Activated B cell treated with CpG ODN at 0.5 μM for 24 hours (primary cell): ENCODE results near the gene SLC25A12. TPM values are rescaled to one million over a fixed set of nuclear protein-coding genes. Genes with fewer than 3 reads are reported as not detected.

Experiments used
- ATAC-seq: fragments of 200-7000 bp; cut with Tn5 transposase; one replicate; pipeline ENCODE4 v1.10.0; 2021; ENCODE audit warnings: low read depth, mild to moderate bottlenecking, moderate library complexity
- CTCF ChIA-PET: fragments of 350-600 bp; sonication (Branson Sonifier 250); formaldehyde crosslinking; loops from one replicate; lab custom pipeline; 2021; ENCODE audit warnings: antibody characterized with exemption; lab: Charles Lee
- POLR2A ChIA-PET: fragments of 350-600 bp; sonication (Branson Sonifier 250); formaldehyde crosslinking; loops from one replicate; lab custom pipeline; 2021; ENCODE audit warnings: antibody characterized with exemption; lab: Charles Lee
- DNase-seq: peaks from one replicate; pipeline ENCODE4 v3.0.0; 2022
- H3K27ac Mint-ChIP-seq: one replicate; pipeline ENCODE4 v1.8.0; 2020; ENCODE audit warnings: mixed read lengths
- H3K27me3 Mint-ChIP-seq: one replicate; pipeline ENCODE4 v1.8.0; 2021; ENCODE audit warnings: mixed read lengths
- H3K36me3 Mint-ChIP-seq: one replicate; pipeline ENCODE4 v1.8.0; 2021; ENCODE audit warnings: low read depth, mixed read lengths
- H3K4me1 Mint-ChIP-seq: one replicate; pipeline ENCODE4 v1.8.0; 2021; ENCODE audit warnings: mixed read lengths
- H3K4me3 Mint-ChIP-seq: one replicate; pipeline ENCODE4 v1.8.0; 2020; ENCODE audit warnings: mild to moderate bottlenecking, mixed read lengths
- H3K9me3 Mint-ChIP-seq: one replicate; pipeline ENCODE4 v1.8.0; 2020; ENCODE audit warnings: mixed read lengths
- intact Hi-C: fragments of 100-400 bp; cut with micrococcal nuclease; formaldehyde crosslinking; loops from one replicate; pipeline ENCODE4 v1.15.1; 2024
- total RNA-seq: library from RNA; stranded (reverse); gene quantifications from 2 replicates; pipeline ENCODE4 v1.2.3, GENCODE V29; 2022
- TF ChIP-seq, protein P1 (sequence below): fragments of 200-600 bp; IDR thresholded peaks from one replicate; pipeline ENCODE4 v1.8.0; 2022; ENCODE audit warnings: antibody characterized with exemption, mild to moderate bottlenecking

The SLC25A12 gene
- total RNA-seq, 1 donor from 2014 or later: 22.2 TPM

DNA sequence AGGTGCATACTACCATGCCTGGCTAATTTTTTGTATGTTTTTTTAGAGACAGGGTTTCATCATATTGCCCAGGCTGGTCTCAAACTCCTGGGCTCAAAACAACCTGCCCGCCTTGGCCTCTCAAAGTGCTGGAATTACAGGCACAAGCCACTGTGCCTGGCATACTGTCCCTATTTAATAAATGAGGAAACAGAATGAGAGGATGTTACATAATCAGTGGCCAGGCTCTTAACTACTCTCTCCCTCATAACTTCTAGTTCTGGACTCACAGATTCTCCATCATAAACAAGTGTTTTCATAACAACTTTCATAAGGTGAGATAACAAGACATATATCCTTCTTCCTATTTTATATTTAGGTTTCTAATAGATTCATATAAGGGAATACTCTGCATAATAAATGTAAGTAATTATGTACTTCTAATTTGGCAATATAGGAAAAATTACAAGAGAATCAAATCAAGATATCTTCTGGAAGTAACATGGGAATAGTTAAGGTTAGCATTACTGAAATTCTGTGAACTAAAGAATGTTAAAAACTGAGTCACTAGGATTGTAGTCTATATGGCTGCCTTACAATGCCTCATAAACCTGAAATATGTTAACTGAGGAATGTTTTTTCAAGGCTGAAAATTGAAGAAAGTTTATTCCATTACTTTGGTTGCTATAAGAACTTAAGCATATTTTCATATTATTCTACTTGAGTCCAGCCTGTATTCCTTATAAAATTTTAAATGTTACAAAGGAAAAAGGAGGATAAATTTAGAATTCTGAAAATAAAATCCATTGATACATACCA lies 71.3 kb downstream of the SLC25A12 start:
- TF ChIP-seq, protein P1, sequence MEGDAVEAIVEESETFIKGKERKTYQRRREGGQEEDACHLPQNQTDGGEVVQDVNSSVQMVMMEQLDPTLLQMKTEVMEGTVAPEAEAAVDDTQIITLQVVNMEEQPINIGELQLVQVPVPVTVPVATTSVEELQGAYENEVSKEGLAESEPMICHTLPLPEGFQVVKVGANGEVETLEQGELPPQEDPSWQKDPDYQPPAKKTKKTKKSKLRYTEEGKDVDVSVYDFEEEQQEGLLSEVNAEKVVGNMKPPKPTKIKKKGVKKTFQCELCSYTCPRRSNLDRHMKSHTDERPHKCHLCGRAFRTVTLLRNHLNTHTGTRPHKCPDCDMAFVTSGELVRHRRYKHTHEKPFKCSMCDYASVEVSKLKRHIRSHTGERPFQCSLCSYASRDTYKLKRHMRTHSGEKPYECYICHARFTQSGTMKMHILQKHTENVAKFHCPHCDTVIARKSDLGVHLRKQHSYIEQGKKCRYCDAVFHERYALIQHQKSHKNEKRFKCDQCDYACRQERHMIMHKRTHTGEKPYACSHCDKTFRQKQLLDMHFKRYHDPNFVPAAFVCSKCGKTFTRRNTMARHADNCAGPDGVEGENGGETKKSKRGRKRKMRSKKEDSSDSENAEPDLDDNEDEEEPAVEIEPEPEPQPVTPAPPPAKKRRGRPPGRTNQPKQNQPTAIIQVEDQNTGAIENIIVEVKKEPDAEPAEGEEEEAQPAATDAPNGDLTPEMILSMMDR: no peak
- peaks cover 44% of the 10 kb centered on the region for H3K36me3 Mint-ChIP-seq

DNA sequence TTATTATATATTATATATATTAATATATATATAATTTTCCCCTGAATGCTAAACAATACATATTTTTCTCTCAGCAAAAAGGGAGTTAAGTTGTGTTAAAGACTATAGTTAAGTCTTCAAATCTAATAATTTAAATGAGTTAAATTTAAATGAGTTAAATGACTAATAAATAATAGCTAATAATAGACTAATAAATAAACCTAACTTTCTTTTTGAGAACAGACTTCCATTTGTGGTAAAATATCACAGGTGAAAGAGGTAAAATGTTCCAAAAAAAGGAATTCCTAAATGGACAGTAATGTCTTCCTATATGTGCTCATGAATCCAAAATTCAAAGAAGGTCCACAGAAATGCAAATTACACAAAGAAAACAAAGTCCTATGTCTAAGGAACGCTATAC lies 74.6 kb downstream of the SLC25A12 start:
- H3K4me3 Mint-ChIP-seq: no peak overlapping the region
- DNase-seq (no peak), ATAC-seq (no peak)
- intact Hi-C loops: no loop called here
- TF ChIP-seq, protein P1: no peak
- ChIA-PET CTCF (no interaction called here), POLR2A (no interaction called here)
- peaks cover 29% of the 10 kb centered on the region for H3K36me3 Mint-ChIP-seq
- H3K9me3 Mint-ChIP-seq: no peaks in the 10 kb centered on the region
- H3K4me1 Mint-ChIP-seq: no peaks in the 10 kb centered on the region
- no peaks in the 10 kb centered on the region for H3K27me3 Mint-ChIP-seq
- no peak overlapping the region for H3K27ac Mint-ChIP-seq

More for the DNA sequence above, 71.3 kb downstream of the SLC25A12 start:
- no peaks in the 10 kb centered on the region for H3K9me3 Mint-ChIP-seq
- ChIA-PET POLR2A (no interaction called here), CTCF (interaction anchor here (0.6 kb wide), 1 partner anchor 235 kb away, joined by 3 read pairs; no protein-coding TSS in a partner anchor)
- intact Hi-C loops: no loop called here
- no peaks in the 10 kb centered on the region for H3K4me1 Mint-ChIP-seq
- H3K27me3 Mint-ChIP-seq: no peaks in the 10 kb centered on the region
- DNase-seq (no peak), ATAC-seq (no peak)
- H3K4me3 Mint-ChIP-seq: no peak overlapping the region
- no peak overlapping the region for H3K27ac Mint-ChIP-seq

DNA sequence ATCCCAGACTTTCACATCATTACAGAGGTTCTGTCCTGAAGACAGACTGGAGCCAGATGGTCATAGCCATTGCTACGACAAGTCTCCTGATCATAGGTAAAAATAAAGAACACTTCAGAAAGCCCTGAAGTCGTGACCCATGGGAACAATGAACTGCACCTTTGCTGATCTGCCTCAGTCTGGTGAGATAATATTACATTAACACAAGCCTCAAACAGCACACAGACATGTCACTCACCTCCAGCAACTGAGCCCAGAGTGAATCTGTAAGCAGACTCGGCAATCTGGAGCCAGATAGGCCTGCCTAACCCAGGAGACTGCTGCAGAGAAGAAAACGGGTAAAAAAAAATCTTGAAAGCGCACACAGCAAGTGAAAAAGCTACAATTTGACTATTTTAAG lies 79.2 kb downstream of the SLC25A12 start:
- H3K27me3 Mint-ChIP-seq: no peaks in the 10 kb centered on the region
- no peak overlapping the region for H3K4me3 Mint-ChIP-seq
- TF ChIP-seq, protein P1: no peak
- DNase-seq: no peak
- H3K9me3 Mint-ChIP-seq: no peaks in the 10 kb centered on the region
- CTCF ChIA-PET: no interaction called here
- no peaks in the 10 kb centered on the region for H3K4me1 Mint-ChIP-seq
- H3K27ac Mint-ChIP-seq: no peak overlapping the region
- peaks cover 40% of the 10 kb centered on the region for H3K36me3 Mint-ChIP-seq
- no peak for ATAC-seq
- POLR2A ChIA-PET: no interaction called here
- intact Hi-C loops: loop anchor here (5.0 kb wide), 1 partner anchor 287 kb away; the partner anchor contains the start of gene DLX2

DNA sequence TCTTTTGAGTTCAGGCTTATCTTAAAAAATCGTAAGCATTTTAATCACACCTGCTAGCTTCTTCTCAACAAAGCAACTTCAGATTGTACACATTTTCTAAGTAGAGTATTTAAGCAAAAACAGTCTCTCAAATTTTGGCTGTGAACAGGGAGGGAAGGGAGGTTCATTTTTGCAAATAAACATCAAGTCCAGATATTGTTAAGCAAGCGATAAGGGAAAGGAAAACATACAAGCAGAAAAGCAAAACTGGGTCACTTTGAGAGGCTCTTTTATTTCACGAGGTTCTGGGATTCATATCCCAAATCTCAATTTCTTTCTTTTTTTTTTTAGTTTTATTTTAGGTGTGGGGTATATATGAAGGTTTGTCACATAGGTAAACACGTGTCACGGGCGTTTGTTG lies 79.9 kb downstream of the SLC25A12 start:
- CTCF ChIA-PET: no interaction called here
- Mint-ChIP-seq H3K4me1 (no peaks in the 10 kb centered on the region), H3K27me3 (no peaks in the 10 kb centered on the region), H3K4me3 (no peak overlapping the region), H3K36me3 (peaks cover 43% of the 10 kb centered on the region), H3K9me3 (no peaks in the 10 kb centered on the region), H3K27ac (no peak overlapping the region)
- POLR2A ChIA-PET: no interaction called here
- TF ChIP-seq, protein P1: no peak
- no peak for DNase-seq
- no peak for ATAC-seq
- intact Hi-C loops: loop anchor here (5.0 kb wide), 1 partner anchor 288 kb away; the partner anchor contains the start of gene DLX2

DNA sequence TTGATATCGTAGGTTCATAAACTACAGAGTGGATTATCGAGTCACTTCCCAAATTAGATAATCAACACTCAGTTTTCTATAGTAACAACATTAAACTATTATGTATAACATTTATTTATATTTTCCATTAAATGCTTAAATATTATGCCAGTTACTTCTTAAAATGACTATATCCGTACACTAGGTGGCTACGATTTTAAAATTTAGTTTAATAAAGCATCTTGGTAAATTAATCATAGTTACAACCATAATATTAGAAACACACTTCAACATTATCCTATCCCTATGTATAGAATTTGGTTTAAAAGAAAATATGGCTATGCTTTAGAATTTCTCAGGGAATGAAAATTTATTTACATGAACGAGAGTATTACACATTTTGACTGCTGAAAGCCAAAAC lies 80.3 kb downstream of the SLC25A12 start:
- ChIA-PET CTCF (interaction anchor here (0.9 kb wide), 1 partner anchor 10 kb away, joined by 3 read pairs; no protein-coding TSS in a partner anchor), POLR2A (no interaction called here)
- Mint-ChIP-seq H3K4me3 (no peak overlapping the region), H3K4me1 (no peaks in the 10 kb centered on the region), H3K27ac (no peak overlapping the region), H3K27me3 (no peaks in the 10 kb centered on the region), H3K36me3 (peaks cover 47% of the 10 kb centered on the region), H3K9me3 (no peaks in the 10 kb centered on the region)
- intact Hi-C loops: loop anchor here (5.0 kb wide), 1 partner anchor 289 kb away; the partner anchor contains the start of gene DLX2
- TF ChIP-seq, protein P1: no peak
- no peak for DNase-seq
- ATAC-seq: no peak
